COR-L47 (cell line): ENCODE data around the gene SPOCK2.

Experiments
- DNase-seq: peaks from one replicate; lab custom pipeline; 2025; lab: John Stamatoyannopoulos, UW

The SPOCK2 gene

DNA sequence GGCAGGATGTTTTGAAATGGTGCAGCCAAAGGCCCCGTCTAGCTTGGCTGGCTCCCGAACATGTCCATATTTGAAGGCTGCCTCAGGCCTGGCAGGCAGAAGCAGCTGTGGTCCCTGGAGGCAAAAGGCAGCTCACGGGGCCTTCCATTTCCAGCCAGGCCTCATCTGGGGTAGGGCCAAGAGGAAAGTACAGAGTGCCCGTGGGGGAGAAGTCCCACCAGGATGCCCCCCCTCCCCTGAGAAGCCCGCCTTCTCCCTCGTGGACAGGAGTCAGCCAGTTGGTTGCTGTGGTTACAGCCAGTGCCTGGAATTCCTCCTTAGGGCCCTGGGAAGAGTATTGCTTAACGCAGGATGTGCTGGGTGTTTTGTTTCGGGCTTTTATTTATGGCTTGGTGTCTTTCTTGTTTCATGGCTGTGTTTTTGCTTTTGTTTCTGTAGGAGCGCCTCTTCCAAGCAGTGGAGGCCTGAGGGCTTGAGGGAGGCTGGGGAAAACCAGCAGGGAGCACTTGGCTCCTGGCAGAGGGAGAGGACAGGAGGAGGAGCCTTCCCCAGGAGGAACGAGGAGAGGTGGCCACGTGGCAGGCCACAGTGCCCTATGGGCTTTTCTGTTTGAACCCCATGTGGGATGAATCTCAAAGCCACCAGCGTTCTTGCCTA lies 78.8 kb downstream of the SPOCK2 start:
- DNase-seq = peak; percentile 1

DNA sequence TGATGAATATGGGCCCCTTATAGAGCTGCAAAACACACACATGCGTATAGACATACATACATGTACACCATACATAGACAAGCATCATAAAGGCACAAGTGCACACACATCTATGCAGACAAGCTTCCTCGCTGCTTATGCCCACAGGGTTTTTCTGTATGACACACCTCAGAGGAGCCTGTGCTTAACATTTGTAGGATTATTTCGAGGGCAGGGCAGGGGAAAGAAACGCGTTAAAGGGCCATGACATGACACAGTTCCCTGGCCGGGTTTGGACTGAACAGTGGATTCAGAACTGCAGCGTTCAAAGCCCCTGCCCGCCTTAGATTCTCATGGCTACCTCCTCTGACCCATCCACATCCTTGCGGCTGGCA lies 79.3 kb downstream of the SPOCK2 start:
- no peak for DNase-seq
